ENCODE data around the gene C19orf18.
"Not testable (repeated sequence)": the region's sequence is repeated elsewhere in the genome, so short reads cannot be mapped to it uniquely, and the experiment has no call there.

Gene C19orf18

GRCh38 chr19:57974434-57974833 lies at the start of gene C19orf18:
TSS of gene C19orf18 (minus strand) at chr19:57974534. CDS start at chr19:57974432, 102 bp downstream.
- no peak for DNase-seq

- DNase-seq: no peak
These were observed 47.9 kb upstream of the C19orf18 start for GRCh38 chr19:58022283-58022660.

DNA sequence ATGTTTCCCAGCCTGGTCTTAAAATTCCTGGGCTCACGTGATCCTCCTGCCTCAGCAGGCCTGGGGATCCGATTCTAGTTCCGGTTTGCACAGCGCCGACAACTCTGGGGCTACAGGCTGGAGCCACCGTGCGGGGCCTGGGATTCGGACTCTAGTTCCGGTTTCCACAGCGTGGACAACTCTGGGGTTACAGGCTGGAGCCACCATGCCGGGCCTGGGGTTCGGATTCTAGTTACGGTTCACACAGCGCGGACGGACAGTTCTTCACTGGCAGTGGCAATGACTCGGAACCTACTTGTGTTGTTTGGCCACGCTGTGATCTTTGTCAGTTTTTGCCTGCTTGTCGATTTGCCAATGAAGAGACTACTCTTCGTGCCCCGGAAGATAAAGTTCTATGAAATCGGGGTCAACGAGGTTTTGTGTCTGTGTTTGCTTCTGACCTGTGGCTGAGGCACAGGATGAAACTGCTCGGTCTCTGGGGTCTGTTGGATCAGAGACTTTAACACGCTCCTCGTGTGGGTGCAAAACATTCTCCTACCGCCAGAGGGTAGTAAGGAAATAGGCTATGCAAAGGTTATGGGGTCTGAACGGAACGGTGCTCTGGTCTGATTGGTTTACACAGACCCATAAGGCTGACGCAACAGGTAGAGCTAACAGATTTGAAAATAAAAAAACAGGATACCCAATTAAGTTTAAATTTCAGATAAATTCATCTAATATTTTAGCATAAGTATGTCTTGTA lies 47.4 kb upstream of the C19orf18 start:
- DNase-seq: peak; percentile 73

DNA sequence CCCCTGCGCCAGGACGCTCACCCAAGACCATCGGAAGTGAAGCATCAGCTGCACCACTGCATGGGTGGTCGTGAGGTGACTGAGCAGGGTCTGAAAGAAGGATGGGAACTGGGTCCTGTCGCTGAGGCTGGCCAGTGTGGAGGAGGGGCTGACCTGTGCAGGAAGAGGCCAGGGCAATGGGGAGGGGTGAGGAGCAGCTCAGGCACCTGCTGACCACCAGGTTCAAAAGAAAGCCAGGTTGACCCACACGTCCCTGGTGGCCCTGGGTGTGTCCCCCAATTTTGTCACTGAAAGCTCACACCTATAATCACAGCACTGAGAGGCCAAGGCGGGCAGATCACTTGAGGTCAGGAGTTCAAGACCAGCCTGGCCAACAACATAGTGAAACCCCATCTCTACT lies 45.8 kb upstream of the C19orf18 start:
- no peak for DNase-seq

DNA sequence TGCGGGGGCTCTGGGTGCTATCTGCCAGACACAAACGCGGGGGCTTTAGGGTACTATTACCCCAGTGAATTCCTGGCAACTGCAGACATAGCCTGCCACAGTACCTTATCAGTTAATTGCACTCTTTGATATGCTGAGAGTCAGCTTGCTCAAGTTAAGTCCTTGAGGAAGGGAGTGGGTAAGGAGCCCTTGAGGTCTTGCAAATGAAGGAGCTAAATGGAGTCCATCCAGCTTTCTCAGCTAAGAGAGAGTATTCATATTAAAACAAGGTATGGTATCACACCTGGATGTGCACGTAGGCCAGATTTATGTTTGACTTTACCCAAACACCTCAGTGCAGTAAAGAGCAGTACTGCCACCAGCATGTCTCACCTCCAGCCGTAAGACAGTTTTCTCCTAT lies 39.8 kb upstream of the C19orf18 start:
- no peak for DNase-seq

DNA sequence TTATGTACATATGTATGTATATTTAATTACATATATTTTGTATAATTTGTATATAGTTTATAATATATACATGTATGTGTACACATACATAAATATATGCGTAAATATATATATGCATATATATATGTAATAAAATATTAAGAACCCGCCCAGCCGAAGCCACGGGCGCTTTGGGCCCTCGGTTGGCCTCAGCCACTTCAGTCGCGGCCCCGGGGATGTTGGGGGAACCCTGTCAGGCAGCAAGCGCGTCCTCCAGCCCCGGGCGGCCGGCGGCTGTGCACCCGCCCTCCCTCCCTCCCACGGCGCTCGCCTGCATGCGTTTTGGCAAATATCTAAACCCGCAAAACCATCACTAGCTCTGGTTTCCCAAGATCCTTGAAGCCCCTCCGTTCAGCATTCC lies 36.2 kb upstream of the C19orf18 start:
- DNase-seq: no peak

DNA sequence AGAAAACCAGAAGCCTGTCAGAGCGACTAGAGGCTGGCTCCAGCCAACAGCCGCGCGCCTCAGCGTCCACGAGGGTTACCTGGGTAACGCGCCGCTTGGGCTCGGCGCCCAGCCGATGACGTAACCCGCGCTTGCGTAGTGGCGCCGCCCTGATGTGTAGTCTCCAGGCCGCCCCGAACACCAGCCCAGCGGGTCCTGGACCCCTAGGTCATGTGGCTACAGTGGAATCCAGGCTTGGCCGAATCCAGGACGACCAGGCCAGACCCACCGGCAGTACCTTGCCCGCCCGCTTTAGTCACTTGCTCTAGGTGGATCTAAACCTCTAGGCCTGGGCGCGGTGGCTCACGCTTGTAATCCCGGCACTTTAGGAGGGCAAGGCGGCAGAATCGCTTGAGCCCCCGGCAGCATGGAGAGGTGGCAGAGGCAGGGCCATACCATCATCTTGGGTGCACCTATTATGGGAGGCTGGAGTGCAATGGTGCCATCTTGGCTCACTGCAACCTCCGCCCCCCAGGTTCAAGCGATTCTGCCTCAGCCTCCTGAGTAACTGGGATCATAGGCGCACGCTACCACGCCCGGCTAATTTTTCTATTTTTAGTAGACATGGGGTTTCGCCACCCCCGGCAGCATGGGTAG lies 35.5 kb upstream of the C19orf18 start:
- peak; percentile 90 for DNase-seq

GRCh38 chr19:58009301-58009665 lies 34.9 kb upstream of the C19orf18 start:
- DNase-seq: no peak

- not testable (repeated sequence) for DNase-seq
These were observed 34.5 kb upstream of the C19orf18 start for GRCh38 chr19:58008877-58009276.

- no peak for DNase-seq
These were observed 33.0 kb upstream of the C19orf18 start for GRCh38 chr19:58007285-58007684.

- peak; percentile 49 for DNase-seq
These were observed 29.0 kb upstream of the C19orf18 start for GRCh38 chr19:58003174-58003828.

GRCh38 chr19:58002384-58003173 lies 28.2 kb upstream of the C19orf18 start, which contains the start of gene ZNF606:
TSS of gene ZNF606 (minus strand) at chr19:58002820. CDS start at chr19:58001319, 1,501 bp downstream.
- peak; percentile 91 for DNase-seq

DNA sequence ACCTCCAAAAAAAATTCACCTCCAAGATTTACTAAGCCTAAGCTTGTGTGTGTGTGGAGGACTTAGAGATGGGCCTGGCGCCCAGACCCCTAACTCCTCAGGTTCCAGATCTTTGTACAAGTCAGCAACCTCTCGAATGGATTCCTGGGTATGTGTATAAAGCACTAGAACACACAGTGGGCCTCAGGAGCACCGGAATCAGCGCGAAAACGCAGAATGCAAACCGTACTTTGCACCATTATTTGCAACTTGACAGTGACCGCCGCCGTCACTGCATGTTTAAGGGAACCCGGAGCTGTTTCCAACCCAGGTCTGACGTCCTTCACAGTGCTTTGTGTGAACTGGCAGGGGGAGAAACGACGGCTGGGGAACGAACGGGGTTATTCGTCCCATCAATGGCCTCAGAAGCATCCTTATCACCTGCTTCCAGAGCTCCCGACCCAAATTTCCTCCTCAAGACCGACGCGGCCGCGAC lies 27.6 kb upstream of the C19orf18 start:
- DNase-seq: no peak

DNA sequence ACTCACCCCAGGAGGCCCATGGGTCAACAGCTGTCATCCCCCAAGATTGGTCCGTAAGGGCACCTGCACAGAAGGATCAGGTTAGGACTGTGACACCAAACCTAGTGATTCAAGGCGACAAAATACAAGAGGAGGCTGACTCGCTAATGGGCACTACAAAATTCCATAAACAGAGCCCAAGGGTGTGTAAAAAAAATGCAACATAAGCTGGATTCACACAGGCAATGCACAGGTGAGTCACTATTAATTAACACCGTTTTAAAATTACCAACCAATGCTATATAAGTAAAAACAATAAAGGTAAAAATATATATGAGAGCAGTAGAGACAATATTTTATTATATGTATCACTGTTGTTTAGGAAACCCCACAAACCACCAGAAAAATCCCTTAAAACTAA lies 26.3 kb upstream of the C19orf18 start:
- no peak for DNase-seq

GRCh38 chr19:57992841-57993240 lies 18.5 kb upstream of the C19orf18 start:
- DNase-seq: no peak

DNA sequence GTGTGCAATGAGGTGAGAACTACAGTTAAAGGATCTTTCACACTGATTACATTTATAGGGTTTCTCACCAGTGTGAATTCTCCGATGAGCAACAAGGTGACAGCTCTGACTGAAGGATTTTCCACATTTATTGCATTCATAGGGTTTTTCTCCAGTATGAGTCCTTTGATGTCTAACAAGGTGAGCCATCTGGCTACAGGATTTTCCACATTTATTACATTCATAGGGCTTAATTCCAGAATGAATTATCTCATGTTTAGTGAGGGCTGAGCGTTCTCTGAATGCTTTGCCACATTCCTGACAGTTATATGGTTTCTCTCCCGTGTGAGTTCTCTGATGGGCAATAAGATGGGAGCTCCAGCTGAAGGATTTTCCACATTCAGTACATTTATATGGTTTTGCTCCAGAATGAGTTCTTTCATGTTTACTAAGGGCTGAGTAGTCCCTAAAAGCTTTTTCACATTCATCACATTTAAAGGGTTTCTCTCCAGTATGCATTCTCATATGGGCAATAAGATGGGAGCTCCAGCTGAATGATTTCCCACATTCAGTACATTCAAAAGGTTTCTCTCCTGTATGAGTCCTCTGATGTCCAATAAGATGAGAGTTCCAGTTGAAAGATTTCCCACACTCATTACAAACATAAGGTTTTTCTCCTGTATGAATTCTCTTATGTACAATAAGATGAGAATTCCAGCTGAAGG lies 4.4 kb upstream of the C19orf18 start:
- DNase-seq: no peak

DNA sequence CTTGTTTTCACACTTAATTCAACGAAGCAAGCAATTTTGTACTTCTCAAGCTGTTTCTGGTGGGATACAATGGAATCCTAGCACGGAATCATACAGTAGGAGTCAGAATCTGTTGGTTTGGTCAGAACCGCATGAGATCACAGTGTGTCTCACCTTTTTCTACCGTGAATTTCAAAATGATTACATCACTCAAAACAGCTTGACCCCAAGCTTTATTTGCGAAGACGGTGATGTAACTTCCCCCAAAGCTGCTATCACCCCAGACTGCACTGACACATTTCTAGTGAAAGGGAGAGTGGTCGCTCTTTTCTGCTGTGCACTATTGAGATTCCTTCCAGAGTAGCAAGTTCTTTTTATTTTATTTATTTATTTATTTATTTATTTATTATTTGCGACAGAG lies 9.6 kb downstream of the C19orf18 start:
- DNase-seq: no peak

DNA sequence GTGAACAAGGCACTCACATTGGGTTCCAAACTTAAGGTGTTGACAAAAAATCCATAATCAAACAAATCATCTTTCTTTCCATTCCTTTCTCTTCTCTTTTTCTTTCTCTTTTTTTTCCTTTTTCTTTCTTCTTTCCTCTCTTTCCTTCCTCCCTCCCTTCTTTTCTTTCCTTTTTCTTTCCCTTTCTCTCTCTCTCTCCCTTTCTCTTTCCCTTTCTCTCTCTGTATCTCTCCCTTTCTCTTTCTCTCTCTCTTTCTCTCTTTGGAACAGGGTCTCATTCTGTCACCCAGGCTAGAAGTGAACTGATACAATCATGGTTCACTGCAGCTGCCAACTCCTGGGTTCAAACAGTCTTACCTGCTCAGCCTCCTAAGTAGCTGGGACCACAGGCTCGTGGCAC lies 12.5 kb downstream of the C19orf18 start:
- DNase-seq: no peak

GRCh38 chr19:57954996-57955395 lies 19.3 kb downstream of the C19orf18 start:
- no peak for DNase-seq

DNA sequence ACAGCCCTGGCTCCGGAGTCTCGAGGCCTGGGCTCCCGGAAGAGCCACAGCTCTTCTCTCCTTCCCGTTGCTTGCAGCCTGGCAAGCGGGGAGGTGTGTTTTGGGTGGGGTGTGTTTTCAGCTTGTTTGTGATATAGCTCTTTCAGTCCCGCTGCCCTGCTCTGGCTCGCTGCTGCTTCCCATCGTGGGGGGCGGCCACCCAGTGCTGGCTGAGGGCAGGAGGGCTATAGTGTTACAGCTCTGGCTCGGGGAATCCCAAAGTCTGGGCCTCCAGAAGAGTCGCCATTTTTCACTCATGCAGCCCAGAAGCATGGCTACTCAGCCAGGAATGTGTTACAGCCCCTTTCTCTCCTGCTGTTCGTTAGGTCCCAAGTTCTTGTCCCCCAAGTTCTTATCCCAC lies 24.6 kb downstream of the C19orf18 start:
- DNase-seq: no peak

DNA sequence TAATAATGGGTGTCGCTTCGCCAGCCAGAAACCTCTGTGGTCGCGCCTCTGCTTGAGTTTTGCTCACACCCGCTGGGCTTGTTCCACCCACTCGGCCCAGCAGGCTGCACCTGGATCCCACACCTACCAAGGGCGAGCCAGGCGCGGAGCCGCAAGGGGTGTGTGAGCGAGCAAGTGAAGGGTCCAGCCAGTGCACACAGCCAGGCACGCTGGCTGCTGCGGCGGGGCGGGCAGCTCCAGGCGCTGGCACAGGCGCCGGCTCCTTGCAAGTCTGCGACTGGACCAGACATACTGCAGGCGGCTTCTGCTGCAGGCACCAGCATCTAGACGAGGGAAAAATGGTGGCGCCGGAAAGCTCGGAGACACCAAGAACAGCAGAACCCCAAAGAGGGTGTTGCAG lies 25.0 kb downstream of the C19orf18 start:
- DNase-seq: no peak

GRCh38 chr19:57947419-57948134 lies 26.8 kb downstream of the C19orf18 start, which contains the start of gene ZNF256:
TSS of gene ZNF256 (minus strand) at chr19:57947706. CDS start at chr19:57947474, 232 bp downstream.
- peak; percentile 96 for DNase-seq

Data from midbrain (tissue), 1 donor.